GM21576 (cell line): Measurements from ENCODE around the gene ANXA6.
A peak's percentile ranks its signal among the peaks of the same experiment; 100 is the strongest.

ENCODE experiments used
- ATAC-seq: cut with Tn5 transposase; IDR thresholded peaks from one replicate; pipeline ENCODE4 v1.9.1; 2021; ENCODE audit warnings: mild to moderate bottlenecking, moderate library complexity; ENCODE audit not compliant: unreplicated experiment

ANXA6 gene

DNA sequence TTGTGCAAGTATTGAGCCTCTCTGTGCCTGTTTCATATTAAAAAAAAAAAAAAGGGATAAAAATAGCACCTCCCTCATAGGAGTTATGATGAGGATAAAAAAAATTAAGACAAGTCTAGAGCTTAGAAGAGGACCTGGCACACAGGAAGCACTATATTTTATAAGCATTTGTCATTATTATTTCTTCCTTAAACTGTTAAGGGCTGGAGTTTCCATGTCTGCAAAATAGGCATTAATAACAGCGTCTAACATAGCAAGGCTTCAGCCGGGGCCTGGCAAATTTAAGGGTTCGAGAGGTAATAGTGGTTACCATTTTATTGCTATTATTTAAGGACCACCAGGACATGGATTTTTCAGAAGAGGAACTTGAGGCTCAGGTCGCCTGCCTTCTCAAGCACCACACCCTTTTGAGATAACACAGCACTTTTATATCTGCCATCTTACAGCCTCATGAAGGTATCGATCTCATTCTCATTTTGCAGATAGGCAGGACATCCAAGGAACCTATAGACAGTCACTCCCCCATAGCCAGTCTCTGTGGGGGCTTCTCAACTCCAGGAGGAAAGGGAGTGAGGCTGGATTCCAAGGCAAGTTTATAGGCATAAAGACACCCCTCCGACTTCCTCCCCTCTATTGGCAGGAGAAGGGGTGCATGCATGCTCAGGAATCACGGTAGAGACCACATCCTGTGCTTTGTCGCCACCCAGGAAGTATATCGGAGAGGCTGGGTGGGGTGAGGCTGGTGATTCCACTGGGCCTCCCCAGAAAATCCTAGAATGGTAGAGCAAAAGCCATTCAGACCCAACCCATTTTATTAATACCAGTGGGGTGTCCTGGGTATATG is 2.4 kb downstream of the ANXA6 start:
- ATAC-seq, result peak; percentile 26

DNA sequence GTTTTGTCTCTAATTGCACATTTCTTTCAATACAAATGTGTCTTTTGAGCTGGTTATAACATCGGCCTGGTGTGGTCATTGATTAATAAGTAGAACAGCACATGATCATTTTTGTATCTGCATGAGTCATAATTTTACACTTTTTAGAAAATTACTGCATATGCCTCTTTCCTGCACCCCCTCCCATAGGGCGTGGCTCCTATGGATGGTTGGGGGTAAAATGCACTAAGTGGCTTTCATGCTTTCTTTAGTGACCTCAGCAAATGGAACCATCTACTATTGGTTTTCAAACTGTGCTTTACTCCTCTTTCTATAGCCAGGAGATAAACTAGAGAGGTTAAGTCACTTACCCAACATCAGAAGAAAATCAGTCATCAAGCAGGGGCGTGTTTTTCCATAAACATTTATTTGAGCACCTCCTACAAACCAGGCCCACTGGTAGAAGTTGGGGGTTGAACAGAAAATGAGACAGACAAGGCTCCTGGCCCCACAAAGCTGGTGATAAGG is 3.8 kb downstream of the ANXA6 start:
- no peak for ATAC-seq

DNA sequence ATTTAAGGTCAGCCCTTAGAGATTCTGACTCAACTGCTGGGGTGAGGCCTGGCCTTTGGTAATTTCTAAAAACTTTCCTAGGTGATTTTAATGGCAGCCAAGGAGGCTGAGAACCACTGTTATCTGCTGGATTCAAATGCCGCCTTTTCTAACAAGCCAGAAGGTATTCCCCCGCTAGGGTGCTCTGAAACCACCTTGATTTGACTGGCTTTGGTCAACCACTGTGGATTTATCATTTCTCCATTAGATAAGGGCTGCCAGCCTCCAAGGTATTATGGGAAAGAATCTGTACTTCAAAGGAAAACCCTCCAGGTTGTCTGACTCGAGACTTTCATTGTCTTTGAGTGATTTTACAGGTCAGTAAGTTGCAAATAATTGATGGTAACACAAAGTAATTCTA is 4.3 kb downstream of the ANXA6 start:
- ATAC-seq, result no peak

DNA sequence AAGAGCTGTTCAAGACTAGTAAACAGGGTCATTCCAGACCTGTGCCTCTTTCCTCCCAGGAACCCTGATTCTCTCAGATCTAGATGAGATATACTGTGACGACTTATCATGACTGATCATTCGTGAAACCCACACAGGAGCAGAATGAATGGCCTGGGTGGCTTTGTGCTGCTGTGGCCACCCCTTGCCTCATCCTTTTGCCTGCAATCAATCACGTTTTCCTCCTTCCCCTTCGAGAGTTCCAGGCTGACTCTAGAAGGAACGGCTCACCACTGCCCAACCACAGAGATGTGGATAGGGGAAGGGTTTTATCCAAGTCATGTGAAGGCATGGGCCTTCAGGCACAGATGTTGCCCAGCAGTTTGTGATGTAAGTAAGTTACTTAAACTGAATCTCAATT is 5.8 kb downstream of the ANXA6 start:
- peak; percentile 22 for ATAC-seq

DNA sequence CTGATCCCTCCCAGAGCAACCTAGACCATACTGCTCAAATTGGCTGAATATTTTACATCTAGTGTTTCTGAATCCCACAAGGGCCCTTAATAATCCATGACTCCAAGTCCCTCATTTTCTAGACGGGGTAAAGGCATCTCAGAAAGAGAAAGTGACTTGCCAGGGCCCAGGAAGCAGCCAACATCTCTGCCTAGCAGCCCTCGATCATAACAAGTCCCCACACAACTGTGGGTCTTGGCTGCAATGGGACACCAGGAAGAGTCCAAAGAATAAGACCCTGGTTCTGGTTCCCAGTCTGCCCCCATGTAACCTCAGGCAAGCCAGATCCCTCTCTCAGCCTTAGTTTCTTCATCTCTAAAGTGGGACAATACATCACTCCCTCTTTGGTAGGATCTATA is 6.3 kb downstream of the ANXA6 start:
- ATAC-seq, result no peak

DNA sequence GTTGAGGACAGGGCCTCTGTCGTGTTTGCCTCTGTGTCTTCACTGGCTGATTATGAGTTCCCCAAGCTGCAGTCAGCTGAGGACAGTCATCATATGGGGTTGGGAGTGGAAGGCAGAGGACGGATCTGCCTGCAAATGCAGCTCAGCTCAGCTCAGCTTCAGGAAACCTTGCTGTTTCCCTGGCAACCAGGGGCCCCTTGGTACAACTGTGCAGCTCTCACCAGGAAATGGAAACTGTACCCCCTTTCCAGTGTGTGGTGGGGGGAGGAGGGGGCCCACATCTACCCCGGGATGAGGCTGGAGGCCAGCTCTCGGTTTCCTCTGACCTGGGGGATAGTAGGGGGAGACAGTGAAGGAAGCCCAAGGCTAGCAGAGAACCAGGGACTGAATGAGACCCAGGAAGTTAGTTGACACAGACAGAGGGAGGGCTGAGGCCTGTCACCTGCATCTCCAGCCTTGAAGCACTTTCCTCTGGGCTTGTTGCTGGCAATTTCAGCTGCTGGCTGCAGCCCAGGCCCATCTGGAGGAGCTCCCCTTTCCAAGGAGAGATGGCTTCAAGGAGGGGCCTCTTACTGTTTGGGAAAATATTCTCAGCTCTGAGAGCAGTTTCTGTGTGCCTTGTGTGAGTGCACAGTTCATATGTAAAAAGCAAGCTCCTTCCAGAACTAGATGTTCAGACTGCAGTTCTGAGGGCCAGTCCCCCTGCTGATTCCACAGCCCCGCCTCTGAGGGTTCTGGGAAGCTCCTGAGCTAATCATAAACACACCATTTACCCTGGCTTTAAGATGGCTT is 6.9 kb downstream of the ANXA6 start:
- peak; percentile 57 for ATAC-seq

DNA sequence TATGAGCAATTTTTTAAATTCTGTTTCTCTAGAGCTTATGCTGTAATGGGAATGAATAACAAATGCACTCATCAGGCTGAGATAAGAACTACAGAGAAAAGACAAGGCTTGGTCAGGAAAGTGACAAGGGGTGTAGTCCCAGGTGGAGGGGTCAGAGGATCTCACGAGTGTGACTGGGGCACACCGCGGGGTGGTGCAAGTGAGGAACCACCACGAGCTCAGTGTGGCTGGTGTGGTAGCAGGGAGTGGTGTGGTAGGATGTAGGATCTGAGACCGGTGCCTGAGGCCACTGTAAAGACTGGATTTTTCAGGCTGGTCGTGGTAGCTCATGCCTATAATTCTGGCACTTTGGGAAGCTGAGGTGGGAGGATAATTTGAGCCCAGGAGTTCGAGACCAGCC is 9.0 kb downstream of the ANXA6 start:
- ATAC-seq, result no peak

DNA sequence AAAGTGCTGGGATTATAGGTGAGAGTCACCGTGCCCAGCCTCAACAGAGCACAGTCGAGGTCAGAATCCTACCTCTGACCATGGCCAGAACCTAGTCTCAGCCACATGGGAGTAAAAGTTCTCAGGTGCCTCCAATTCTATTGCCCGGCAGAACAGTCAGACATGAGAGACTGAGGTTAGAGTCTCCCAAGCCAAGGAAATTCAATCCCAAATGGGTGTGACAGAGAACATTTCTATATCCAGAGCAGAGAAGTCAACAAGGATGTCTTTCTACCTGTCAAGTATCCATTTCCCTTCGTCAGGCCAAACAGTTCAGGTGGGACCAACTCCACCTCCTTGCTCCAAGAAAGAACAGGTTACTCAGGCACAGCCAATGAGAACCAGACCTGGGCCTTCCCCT is 10.5 kb downstream of the ANXA6 start:
- no peak for ATAC-seq

DNA sequence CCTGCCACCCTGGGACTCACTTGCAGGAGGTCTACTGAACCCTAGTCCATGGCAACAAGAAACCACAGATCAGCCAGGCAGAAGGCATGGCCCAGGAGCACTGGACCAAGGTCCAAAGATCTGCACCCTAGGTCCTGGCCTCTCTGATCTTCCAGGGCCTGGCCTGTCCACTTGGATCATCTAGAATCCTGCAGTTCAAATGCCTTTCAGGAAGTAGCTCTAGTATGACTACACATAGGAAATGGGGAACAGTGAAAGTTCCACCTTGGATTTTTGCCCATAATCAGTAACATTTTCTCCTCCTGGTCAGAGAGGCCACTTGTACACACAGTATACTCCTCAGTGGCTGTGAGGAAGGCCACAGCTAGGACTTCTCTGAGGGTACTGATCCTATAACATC is 11.5 kb downstream of the ANXA6 start:
- no peak for ATAC-seq

DNA sequence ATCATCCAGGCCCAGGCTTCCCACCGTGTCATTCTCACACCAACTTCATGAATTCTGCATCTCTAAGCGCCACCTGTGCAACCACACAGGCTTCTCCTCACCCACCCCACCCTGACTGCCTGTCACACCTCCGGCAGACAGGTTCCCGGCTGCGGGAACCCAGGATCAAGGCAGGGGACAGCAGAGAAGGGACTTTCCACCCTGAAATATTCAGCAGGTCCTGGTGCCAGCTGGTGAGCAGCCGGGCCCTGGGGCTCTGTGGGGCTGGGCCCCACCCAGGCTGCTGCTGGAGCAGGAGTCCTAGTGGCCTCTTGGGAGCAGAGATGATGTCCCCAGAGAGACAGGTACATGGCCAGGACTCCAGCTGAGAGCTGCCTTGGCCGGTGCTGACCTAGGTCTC is 12.7 kb downstream of the ANXA6 start:
- no peak for ATAC-seq

DNA sequence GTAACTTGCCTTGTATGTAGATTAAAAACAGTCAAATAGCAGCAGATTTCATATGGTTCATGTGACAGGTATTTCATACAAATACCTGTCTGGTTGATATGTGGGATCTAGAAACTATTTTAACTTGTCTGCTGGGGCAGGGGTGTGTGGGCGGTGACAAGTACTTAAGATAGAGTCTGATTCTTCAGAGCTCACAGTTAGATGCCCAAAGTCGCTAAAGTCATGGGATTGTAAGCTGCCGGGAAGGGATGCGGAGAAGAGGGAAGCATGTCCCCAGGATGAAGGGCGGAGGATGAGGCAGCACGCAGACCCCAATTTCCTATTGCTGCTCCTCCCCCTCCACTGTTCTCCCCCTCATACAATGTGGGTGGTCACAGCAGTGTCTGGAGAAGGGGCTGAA is 13.3 kb downstream of the ANXA6 start:
- ATAC-seq, result no peak

DNA sequence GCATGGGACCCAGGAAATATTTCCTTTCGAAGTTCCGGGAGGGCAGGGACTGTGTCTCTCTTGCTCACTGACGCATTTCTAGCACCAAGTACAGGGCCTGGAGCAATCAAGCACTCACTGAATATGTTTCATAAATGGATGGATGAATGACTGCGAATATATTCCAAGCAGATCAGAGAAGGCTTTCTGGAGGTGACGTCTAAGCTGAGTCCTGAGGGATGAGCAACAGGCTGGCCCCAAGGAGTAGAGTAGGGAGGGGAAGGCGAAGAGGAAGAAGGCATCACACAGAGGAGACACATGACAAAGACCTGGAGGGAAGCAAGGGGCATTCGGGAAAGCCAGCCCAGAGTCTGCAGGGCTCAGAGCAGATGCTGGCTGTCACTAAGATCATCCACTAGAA is 13.9 kb downstream of the ANXA6 start:
- ATAC-seq, result no peak

DNA sequence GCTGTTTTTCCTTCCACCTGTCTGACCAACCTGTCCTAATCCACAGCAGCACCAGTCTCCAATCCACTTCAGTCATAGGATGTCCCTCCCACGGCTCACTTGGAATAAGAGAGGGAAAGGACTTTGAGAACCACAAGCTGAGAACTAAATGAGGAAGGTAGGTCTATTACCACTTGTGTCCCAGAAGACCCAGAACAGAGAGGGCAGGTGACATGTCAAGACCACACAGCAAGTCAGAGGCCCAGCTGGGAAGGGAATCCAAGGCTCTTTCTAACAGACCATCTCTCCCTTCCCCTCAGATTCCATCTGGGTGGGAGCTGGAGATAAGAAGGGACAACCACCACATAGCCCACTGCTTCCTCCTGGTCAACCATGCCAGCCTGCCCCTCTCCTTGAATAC is 14.6 kb downstream of the ANXA6 start:
- ATAC-seq, result no peak

DNA sequence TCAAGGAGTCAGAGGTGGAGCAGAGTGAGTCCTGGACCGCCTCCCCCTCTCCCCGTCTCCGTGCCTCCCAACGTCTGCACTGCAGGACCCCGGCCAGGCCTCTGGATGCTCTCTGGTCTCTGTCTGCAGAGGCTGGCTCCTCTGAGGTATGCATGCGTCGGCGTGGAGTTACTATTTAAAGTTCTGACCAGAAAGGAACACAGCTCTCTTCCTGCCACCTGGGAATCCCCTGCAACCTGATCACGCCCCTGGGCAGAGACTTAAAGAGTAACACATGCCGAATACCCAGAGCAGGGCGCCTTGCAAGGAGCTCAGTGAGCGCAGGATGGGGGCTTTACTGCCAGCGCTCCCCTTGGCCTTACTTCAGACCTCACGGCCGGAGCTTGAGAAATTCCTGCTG is 16.0 kb downstream of the ANXA6 start:
- ATAC-seq, result peak; percentile 90

DNA sequence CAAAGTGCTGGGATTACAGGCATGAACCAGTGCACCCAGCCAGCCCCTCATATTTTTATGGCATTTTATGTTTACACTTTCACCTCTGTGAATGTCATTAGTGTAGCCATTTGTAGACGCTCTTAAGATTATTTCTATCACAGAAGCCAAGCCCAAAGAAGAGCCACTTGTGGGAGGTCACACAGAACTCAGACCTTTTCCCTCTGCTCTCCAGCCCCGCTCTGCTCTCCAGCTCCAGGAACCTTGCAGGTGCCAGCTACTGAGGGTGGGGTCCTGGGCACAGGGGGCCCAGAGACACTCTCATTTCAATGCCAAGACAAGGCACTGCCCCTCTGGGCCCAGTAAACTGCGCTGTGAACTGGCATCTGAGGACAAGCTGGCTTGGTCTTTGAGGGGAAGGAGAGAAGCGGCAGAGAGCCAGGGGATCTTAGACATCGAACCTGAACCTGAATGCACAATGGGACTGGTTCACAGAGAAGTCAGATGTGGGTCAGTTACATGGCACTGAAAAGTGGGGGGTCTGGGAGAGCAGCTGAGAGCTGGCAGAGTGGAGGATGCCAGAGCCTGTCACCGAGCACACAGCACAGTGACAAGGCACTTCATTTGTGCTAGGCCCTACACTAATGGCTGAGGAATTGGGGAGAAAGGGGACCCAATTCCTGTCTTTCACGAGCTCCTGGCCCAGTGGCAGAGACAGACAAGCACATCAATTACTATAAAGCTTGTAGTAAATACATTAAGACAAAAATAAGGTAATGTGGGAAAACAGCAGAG is 16.7 kb downstream of the ANXA6 start:
- no peak for ATAC-seq

DNA sequence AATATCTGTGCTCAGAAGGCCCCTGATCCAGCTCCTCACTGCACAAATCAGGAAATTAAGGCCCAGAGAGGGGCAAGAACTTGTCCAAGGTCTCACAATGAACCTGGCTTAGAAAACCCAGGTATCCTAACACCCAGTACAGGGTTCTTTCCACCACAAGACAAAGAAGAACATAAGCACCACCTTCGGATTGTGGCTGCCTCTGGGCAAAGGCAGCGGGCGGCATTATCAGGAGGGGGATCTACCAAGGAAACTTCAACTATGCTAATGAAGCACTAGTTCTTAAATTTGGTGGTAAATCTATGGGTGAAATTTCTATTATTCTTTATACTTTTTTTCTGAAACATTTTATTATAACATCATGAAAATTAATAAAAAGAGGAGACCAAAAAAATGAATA is 17.9 kb downstream of the ANXA6 start:
- no peak for ATAC-seq

DNA sequence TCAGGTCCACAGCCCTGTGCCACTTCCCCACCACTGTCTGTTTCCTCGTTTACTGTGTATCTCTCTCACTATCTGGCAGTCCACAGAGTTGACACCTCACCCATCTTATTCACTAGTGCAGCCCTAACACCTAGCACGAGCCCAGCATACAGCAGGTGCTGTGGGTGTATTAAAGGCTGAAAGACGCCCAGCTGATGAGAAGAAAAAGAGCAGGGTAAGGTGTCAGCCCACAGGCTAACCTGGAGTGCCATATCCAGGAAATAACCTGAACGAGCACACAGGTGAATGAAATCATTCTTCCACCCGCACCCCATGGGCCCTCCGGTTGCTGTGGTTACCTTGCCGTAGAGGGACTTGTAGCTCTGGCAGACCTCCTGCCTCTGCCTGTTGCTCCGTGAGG is 18.6 kb downstream of the ANXA6 start:
- no peak for ATAC-seq

DNA sequence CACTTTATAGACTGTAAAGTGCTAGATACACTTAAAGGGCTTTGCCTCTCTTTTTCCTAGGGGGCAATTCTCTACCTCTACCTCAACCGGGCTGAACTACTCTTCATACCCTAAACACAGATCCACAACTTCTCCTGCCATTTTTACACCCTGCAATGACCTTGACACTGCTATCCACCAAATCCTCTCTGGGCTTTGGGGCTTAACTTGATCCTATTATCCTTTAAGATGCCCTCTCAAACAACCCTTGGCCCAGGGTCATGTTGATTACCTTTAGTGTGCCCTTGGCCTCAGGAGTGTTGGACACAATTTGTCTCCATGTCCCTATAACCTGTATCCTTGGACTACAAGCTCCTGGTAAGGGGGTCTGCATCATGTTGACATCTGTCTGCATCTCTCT is 19.5 kb downstream of the ANXA6 start:
- no peak for ATAC-seq

DNA sequence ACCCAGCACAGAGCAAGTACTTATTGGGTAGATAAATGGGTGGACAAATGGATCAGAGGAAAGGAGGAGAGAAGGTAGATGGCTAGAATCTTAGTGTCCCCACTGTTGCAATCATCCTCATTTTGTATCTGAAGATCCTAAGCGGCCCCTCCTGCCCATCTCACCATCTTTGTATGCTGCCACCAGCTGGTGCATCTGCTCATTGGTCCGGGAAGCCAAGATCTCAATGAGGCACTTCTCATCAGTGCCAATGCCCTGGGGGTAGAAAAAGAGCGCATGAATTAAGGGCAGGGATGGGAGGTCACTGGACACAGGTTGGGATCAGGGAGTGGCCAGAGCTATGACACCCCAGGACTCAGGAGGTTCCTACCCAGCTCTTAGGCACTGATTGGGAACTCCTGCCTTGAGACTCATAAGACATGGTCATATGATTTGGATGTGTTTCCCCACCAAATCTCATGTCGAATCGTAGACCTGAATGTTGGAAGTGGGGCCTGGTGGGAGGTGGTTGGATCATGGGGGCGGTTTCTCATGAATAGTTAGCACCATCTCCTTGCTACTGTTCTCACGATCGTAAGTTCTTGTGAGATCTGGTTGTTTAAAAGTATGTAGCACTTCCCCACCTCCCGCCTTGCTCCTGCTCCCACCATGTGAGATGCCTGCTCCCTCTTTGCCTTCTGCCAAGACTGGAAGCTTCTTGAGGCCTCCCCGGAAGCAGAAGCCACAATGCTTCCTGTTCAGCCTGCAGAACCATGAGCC is 20.3 kb downstream of the ANXA6 start:
- no peak for ATAC-seq

DNA sequence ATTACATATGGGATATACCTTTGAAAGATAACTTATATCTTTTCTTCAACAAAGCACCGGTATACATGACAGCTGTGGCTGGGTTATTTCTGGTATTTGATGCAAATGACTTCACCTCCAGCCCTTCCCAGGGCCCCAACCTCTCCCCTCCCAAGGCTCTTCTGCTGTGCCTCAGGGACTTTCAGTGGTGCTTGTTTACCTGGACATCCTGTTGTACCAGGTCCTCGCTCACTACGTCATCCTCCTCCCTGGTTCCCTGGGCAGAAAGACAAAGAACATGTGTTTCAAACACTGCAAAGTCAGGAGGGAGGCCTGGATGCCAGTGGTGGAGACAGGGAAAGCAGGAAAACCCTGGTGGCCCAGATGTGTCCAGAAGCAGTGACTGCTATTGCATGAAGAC is 23.4 kb downstream of the ANXA6 start:
- ATAC-seq, result peak; percentile 57

DNA sequence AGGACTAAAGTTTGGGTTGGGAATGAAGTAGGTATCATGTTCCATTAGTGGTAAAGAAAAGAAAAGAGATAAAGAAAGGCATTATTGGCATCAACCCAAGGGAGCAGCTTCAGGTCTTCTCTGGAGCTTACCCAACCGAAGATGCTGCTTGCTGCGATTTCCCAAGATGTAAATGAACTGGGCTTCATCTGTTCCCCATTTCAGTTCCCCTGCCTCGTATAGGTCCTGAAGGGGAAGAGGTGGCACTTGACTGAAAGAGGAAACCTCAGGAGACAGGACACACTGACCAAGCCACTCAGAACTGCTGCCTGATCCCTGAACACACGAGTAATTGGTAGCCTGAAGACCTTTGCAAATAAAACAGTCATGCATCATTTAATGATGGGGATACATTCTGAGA is 24.6 kb downstream of the ANXA6 start:
- no peak for ATAC-seq
